ENCODE measurements around the gene IPO11.

IPO11 gene

GRCh38 chr5:62643556-62644451 lies 231.2 kb downstream of the IPO11 start:
- Histone ChIP-seq H3K4me1 (ENCODE audit: insufficient read depth, low read length, severe bottlenecking) (no peaks in the 10 kb centered on the region), H3K4me2 (ENCODE audit: low read length) (no peak overlapping the region), H3K9me3 (ENCODE audit: low read length) (no peaks in the 10 kb centered on the region), H3K9me2 (ENCODE audit: low read depth, low read length) (no peaks in the 10 kb centered on the region), H3K27ac (ENCODE audit: low read depth, low read length, poor library complexity, severe bottlenecking) (no peak overlapping the region), H3F3A (ENCODE audit: insufficient read depth, low read length) (no peaks in the 10 kb centered on the region), H2AFZ (ENCODE audit: low read length) (no peak overlapping the region), H3K9ac (ENCODE audit: low read length) (no peak overlapping the region), H3K4me3 (ENCODE audit: low read depth, low read length, poor library complexity, severe bottlenecking) (no peak overlapping the region), H3K27me3 (ENCODE audit: insufficient read depth, low read length) (no peaks in the 10 kb centered on the region), H3K79me2 (ENCODE audit: insufficient read depth, low read length) (no peaks in the 10 kb centered on the region), H4K20me1 (ENCODE audit: insufficient read depth, low read length) (no peaks in the 10 kb centered on the region), H3K36me3 (ENCODE audit: insufficient read depth, low read length) (no peaks in the 10 kb centered on the region)
- TF ChIP-seq EZH2 (IDR thresholded peaks at IDR 0.05; ENCODE audit: borderline replicate concordance, low read length) (no peak), CTCF (IDR thresholded peaks at IDR 0.05; ENCODE audit: low read length) (no peak)

DNA sequence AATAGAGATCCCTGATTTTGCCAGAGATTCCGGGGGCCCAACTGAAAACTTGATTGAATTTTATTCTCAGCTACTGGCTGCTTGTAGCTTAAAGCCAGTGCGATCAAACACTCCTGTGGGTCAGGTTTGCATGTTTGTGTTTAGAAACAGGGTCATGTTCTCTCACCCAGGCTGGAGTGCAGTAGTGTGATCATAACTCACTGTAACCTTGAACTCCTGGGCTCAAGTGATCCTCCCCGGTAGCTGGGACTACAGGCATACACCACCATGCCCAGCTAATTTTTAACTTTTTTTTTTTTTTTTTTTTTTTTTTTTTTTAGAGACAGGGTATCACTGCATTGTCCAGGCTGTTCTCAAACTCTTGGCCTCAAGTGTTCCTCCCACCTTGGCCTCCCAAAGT lies 232.7 kb downstream of the IPO11 start:
- TF ChIP-seq EZH2 (IDR thresholded peaks at IDR 0.05; ENCODE audit: borderline replicate concordance, low read length): no peak
- TF ChIP-seq CTCF (IDR thresholded peaks at IDR 0.05; ENCODE audit: low read length): no peak
- H3K9ac ChIP-seq (ENCODE audit: low read length): no peak overlapping the region
- H3K36me3 ChIP-seq (ENCODE audit: insufficient read depth, low read length): no peaks in the 10 kb centered on the region
- no peaks in the 10 kb centered on the region for H3F3A ChIP-seq (ENCODE audit: insufficient read depth, low read length)
- no peak overlapping the region for H3K4me2 ChIP-seq (ENCODE audit: low read length)
- no peaks in the 10 kb centered on the region for H3K9me2 ChIP-seq (ENCODE audit: low read depth, low read length)
- H3K79me2 ChIP-seq (ENCODE audit: insufficient read depth, low read length): no peaks in the 10 kb centered on the region
- no peaks in the 10 kb centered on the region for H4K20me1 ChIP-seq (ENCODE audit: insufficient read depth, low read length)
- H3K27me3 ChIP-seq (ENCODE audit: insufficient read depth, low read length): no peaks in the 10 kb centered on the region
- H3K27ac ChIP-seq (ENCODE audit: low read depth, low read length, poor library complexity, severe bottlenecking): no peak overlapping the region
- H3K9me3 ChIP-seq (ENCODE audit: low read length): no peaks in the 10 kb centered on the region
- H3K4me3 ChIP-seq (ENCODE audit: low read depth, low read length, poor library complexity, severe bottlenecking): no peak overlapping the region
- no peak overlapping the region for H2AFZ ChIP-seq (ENCODE audit: low read length)
- no peaks in the 10 kb centered on the region for H3K4me1 ChIP-seq (ENCODE audit: insufficient read depth, low read length, severe bottlenecking)

DNA sequence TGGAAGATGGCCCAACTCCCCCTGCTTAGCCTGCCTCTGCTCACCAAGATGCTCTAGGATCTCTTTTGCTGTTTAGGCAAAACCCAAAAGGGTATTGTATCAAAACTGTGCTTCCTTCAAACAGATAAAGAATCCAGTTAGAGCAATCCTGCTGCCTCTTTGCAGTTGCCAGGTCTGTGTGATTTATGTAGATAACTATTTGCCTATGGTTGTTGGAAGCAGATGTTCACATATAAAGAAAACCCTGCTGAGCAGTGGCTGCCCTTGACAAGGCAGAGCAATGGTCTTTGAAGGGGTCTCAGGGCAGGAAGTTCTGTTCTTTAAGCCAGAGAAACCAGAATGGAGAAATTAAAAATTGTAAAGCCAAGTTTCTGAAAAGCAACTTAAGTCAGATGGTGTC lies 234.7 kb downstream of the IPO11 start:
- Histone ChIP-seq H3K9me3 (ENCODE audit: low read length) (no peaks in the 10 kb centered on the region), H3F3A (ENCODE audit: insufficient read depth, low read length) (no peaks in the 10 kb centered on the region), H3K4me3 (ENCODE audit: low read depth, low read length, poor library complexity, severe bottlenecking) (no peak overlapping the region), H2AFZ (ENCODE audit: low read length) (no peak overlapping the region), H3K27ac (ENCODE audit: low read depth, low read length, poor library complexity, severe bottlenecking) (no peak overlapping the region), H4K20me1 (ENCODE audit: insufficient read depth, low read length) (no peaks in the 10 kb centered on the region), H3K9ac (ENCODE audit: low read length) (no peak overlapping the region), H3K36me3 (ENCODE audit: insufficient read depth, low read length) (no peaks in the 10 kb centered on the region), H3K79me2 (ENCODE audit: insufficient read depth, low read length) (no peaks in the 10 kb centered on the region), H3K4me2 (ENCODE audit: low read length) (no peak overlapping the region), H3K9me2 (ENCODE audit: low read depth, low read length) (no peaks in the 10 kb centered on the region), H3K4me1 (ENCODE audit: insufficient read depth, low read length, severe bottlenecking) (no peaks in the 10 kb centered on the region), H3K27me3 (ENCODE audit: insufficient read depth, low read length) (no peaks in the 10 kb centered on the region)
- no peak for TF ChIP-seq EZH2 (IDR thresholded peaks at IDR 0.05; ENCODE audit: borderline replicate concordance, low read length)
- no peak for TF ChIP-seq CTCF (IDR thresholded peaks at IDR 0.05; ENCODE audit: low read length)

Data from OCI-LY1 (cell line).